Mesenchymal stem cell (in vitro differentiated cells and primary cell): ENCODE results near the gene DAGLA.

ENCODE experiments used
- DNase-seq: peaks from one replicate; pipeline ENCODE4 v3.0.0-alpha.2; 2013
- H2AFZ ChIP-seq: one replicate; pipeline ENCODE4 v1.6.1; 2013; ENCODE audit warnings: low read depth, mild to moderate bottlenecking, control low read depth, inconsistent platforms, low read length, moderate library complexity
- H2AK5ac ChIP-seq: 2 replicates; pipeline ENCODE4 v1.6.1; 2013; ENCODE audit warnings: low read length, moderate library complexity, mild to moderate bottlenecking, inconsistent platforms; ENCODE audit not compliant: severe bottlenecking
- H2BK120ac ChIP-seq: one replicate; pipeline ENCODE4 v1.6.1; 2013; ENCODE audit warnings: low read depth, mild to moderate bottlenecking, inconsistent platforms, low read length, moderate library complexity
- H2BK12ac ChIP-seq, 2 experiments: one replicate each; pipeline ENCODE4 v1.6.1; 2013; ENCODE audit warnings: inconsistent platforms in 2 of 2, low read length in 2 of 2, mild to moderate bottlenecking in 2 of 2, moderate library complexity in 2 of 2, control low read depth in 1 of 2
- H2BK15ac ChIP-seq: one replicate; pipeline ENCODE4 v1.6.1; 2013; ENCODE audit warnings: mild to moderate bottlenecking, low read depth, inconsistent platforms; ENCODE audit not compliant: poor library complexity, severe bottlenecking
- H2BK5ac ChIP-seq: 2 replicates; pipeline ENCODE4 v1.6.1; 2013; ENCODE audit warnings: low read depth, mild to moderate bottlenecking, low read length, control low read depth, inconsistent platforms; ENCODE audit not compliant: poor library complexity, severe bottlenecking
- H3K14ac ChIP-seq, 2 experiments: one replicate each; pipeline ENCODE4 v1.6.1; 2013; ENCODE audit warnings: inconsistent platforms in 2 of 2, low read length in 2 of 2, control low read depth in 1 of 2, mild to moderate bottlenecking in 1 of 2, moderate library complexity in 1 of 2
- H3K18ac ChIP-seq, 2 experiments: one replicate each; pipeline ENCODE4 v1.6.1; 2013; ENCODE audit warnings: inconsistent platforms in 2 of 2, low read length in 2 of 2, control low read depth in 1 of 2, low read depth in 1 of 2, mild to moderate bottlenecking in 1 of 2
- H3K23ac ChIP-seq, 2 experiments: one replicate each; pipeline ENCODE4 v1.6.1; 2013; ENCODE audit warnings: inconsistent platforms in 2 of 2, low read length in 2 of 2, mild to moderate bottlenecking in 2 of 2, moderate library complexity in 2 of 2, control low read depth in 1 of 2
- H3K27ac ChIP-seq: 2 replicates; pipeline ENCODE4 v1.5.1; 2013; ENCODE audit warnings: mild to moderate bottlenecking, moderate library complexity, low read length, control low read depth, inconsistent platforms; ENCODE audit not compliant: poor library complexity, severe bottlenecking
- H3K27me3 ChIP-seq, 2 experiments: 2 replicates each; pipeline versions ENCODE4 v1.6.1 to v1.7.0; 2013; ENCODE audit warnings: low read length in 2 of 2, mild to moderate bottlenecking in 2 of 2, moderate library complexity in 2 of 2, control low read depth in 1 of 2, inconsistent platforms in 1 of 2; ENCODE audit not compliant: control insufficient read depth in 1 of 2, insufficient read depth in 1 of 2
- H3K36me3 ChIP-seq, 2 experiments: 2 replicates each; pipeline versions ENCODE4 v1.6.1 to v1.7.0; 2013; ENCODE audit warnings: low read length in 2 of 2, control low read depth in 1 of 2, inconsistent platforms in 1 of 2, low read depth in 1 of 2, mild to moderate bottlenecking in 1 of 2; ENCODE audit not compliant: insufficient read depth in 2 of 2, control insufficient read depth in 1 of 2
- H3K4ac ChIP-seq, 2 experiments: one replicate each; pipeline ENCODE4 v1.6.1; 2013; ENCODE audit warnings: inconsistent platforms in 2 of 2, low read length in 2 of 2, mild to moderate bottlenecking in 2 of 2, moderate library complexity in 2 of 2, control low read depth in 1 of 2, low read depth in 1 of 2
- H3K4me1 ChIP-seq: 2 replicates; pipeline ENCODE4 v1.6.1; 2013; ENCODE audit warnings: low read depth, low read length, control low read depth; ENCODE audit not compliant: control insufficient read depth, insufficient read depth
- H3K4me2 ChIP-seq: 2 replicates; pipeline ENCODE4 v1.6.1; 2013; ENCODE audit warnings: low read length, mild to moderate bottlenecking, inconsistent platforms; ENCODE audit not compliant: poor library complexity, severe bottlenecking
- H3K4me3 ChIP-seq, 2 experiments: 2 replicates each; pipeline versions ENCODE4 v1.5.1 to v1.7.0; 2013; ENCODE audit warnings: low read length in 2 of 2, mild to moderate bottlenecking in 2 of 2, control low read depth in 1 of 2, low read depth in 1 of 2; ENCODE audit not compliant: insufficient read depth in 1 of 2
- H3K79me1 ChIP-seq: replicated peaks from 2 replicates; pipeline ENCODE4 v1.6.1; 2013; ENCODE audit warnings: mild to moderate bottlenecking, control low read depth, low read length, inconsistent platforms; ENCODE audit not compliant: poor library complexity, severe bottlenecking
- H3K9ac ChIP-seq: 2 replicates; pipeline ENCODE4 v1.7.0; 2013; ENCODE audit warnings: mild to moderate bottlenecking, low read length, moderate library complexity
- H3K9me3 ChIP-seq: 2 replicates; pipeline ENCODE4 v1.7.0; 2013; ENCODE audit warnings: mild to moderate bottlenecking, low read length; ENCODE audit not compliant: control insufficient read depth
- H4K8ac ChIP-seq: one replicate; pipeline ENCODE4 v1.6.1; 2013; ENCODE audit warnings: inconsistent platforms, mild to moderate bottlenecking, low read length, moderate library complexity
- H4K91ac ChIP-seq: one replicate; pipeline ENCODE4 v1.6.1; 2013; ENCODE audit warnings: mild to moderate bottlenecking, low read length, inconsistent platforms
- WGBS: methylation state at CpG from one replicate; pipeline ENCODE4 v1.1.7; 2013; ENCODE audit warnings: mixed read lengths; 5-methylcytosine and 5-hydroxymethylcytosine counted together

DAGLA gene

DNA sequence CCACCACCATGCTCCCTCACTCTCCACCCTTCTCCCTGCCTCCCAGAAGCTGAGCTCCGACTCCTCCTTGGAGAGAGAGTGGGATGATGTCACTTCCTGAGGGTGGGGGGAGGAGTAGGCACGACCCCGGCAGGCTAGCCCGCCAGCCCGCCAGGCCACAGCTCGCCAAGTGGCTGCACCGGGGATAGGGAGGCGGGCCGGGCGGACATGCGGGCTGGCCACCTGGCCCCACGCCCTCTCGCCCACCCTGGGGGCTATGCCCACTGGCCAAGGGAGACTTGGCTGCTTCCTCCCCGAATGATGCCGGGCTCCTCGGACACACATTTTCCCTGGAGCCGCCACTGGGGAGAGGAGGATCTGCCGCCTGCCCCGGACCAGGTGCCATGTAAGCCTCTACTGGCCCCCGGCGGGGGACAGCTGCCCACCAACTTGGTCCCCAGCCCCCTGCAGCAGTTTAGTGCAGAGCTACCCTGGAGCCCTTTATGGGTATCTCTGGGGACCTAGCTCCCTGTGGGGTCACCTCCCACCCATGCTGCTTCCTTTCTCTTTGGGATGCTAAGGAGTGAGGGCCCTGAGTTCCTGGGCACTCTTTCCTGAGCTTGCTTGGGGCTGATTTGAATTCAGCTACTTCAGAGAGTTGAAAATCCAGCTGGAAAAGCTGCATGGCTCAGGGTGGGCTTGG is 38.6 kb downstream of the DAGLA start:
- peak overlapping the region; percentile 74 for H3K9ac ChIP-seq
- H3K4ac ChIP-seq: peak overlapping the region in 1 of 2 experiments; percentile 83
- peaks cover 31% of the 10 kb centered on the region for H3K79me1 ChIP-seq
- H3K23ac ChIP-seq: no peak overlapping the region
- H2BK12ac ChIP-seq: peak overlapping the region in 1 of 2 experiments; percentile 80
- no peaks in the 10 kb centered on the region for H3K9me3 ChIP-seq
- peak overlapping the region; percentile 5 for H2AK5ac ChIP-seq
- H2BK5ac ChIP-seq: no peak overlapping the region
- no peak overlapping the region for H3K27ac ChIP-seq
- H2BK120ac ChIP-seq: peak overlapping the region; percentile 85
- peak overlapping the region; percentile 87 for H2AFZ ChIP-seq
- H3K36me3 ChIP-seq: peaks cover 2 to 29% of the 10 kb centered on the region in 2 experiments
- peak overlapping the region; percentile 56 to 90 for H3K18ac ChIP-seq
- peak overlapping the region; percentile 30 for H4K91ac ChIP-seq
- peak; percentile 82 for DNase-seq
- peak overlapping the region; percentile 64 to 71 for H3K4me3 ChIP-seq
- H3K14ac ChIP-seq: no peak overlapping the region
- 8% methylated on average over 21 of the region's 21 CpGs for WGBS
- peak overlapping the region; percentile 80 for H3K4me2 ChIP-seq
- H2BK15ac ChIP-seq: peak overlapping the region; percentile 12
- peaks cover 43% of the 10 kb centered on the region for H3K4me1 ChIP-seq
- peaks cover 6 to 8% of the 10 kb centered on the region in 2 experiments for H3K27me3 ChIP-seq
- H4K8ac ChIP-seq: peak overlapping the region; percentile 94

DNA sequence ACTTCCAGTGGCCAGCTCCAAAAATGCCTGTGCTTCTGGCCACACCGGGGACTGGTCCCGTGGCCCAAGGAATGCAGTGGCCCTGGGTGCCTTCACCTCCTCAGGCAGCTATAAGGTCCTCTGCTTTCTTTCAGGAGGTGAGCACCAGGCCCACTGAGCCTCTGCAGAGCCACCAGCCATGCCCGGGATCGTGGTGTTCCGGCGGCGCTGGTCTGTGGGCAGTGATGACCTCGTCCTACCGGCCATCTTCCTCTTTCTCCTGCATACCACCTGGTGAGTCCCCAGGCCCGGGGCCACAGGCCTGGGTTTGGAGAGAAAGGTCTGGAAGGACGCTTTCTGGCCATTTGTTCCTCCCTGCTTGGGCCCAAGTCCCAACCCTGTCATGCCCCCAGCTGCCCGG is 39.8 kb downstream of the DAGLA start:
- Histone ChIP-seq H3K4ac (no peak overlapping the region), H3K4me2 (no peak overlapping the region), H3K14ac (no peak overlapping the region), H2BK15ac (no peak overlapping the region), H2AFZ (no peak overlapping the region), H3K4me3 (no peak overlapping the region), H4K8ac (no peak overlapping the region), H4K91ac (no peak overlapping the region), H3K79me1 (peaks cover 31% of the 10 kb centered on the region), H3K27me3 (peaks cover 2 to 8% of the 10 kb centered on the region in 2 experiments), H3K36me3 (peaks cover 6 to 37% of the 10 kb centered on the region in 2 experiments), H3K9ac (no peak overlapping the region), H2BK12ac (no peak overlapping the region), H2AK5ac (no peak overlapping the region), H3K18ac (no peak overlapping the region), H3K4me1 (peaks cover 41% of the 10 kb centered on the region), H3K27ac (no peak overlapping the region), H2BK5ac (no peak overlapping the region), H3K9me3 (no peaks in the 10 kb centered on the region), H2BK120ac (no peak overlapping the region), H3K23ac (no peak overlapping the region)
- 96% methylated on average over 12 of the region's 12 CpGs for WGBS
- no peak for DNase-seq

GRCh38 chr11:61720597-61720996 is 40.4 kb downstream of the DAGLA start:
- no peak overlapping the region for H3K14ac ChIP-seq
- H2AFZ ChIP-seq: no peak overlapping the region
- H3K79me1 ChIP-seq: peaks cover 29% of the 10 kb centered on the region
- no peak overlapping the region for H3K4me3 ChIP-seq
- H2BK120ac ChIP-seq: no peak overlapping the region
- H2BK15ac ChIP-seq: no peak overlapping the region
- no peak for DNase-seq
- no peak overlapping the region for H2BK12ac ChIP-seq
- H3K36me3 ChIP-seq: peaks cover 6 to 39% of the 10 kb centered on the region in 2 experiments
- H3K18ac ChIP-seq: no peak overlapping the region
- no peak overlapping the region for H3K9ac ChIP-seq
- H3K4me1 ChIP-seq: peaks cover 44% of the 10 kb centered on the region
- H3K4ac ChIP-seq: no peak overlapping the region
- no peak overlapping the region for H3K27ac ChIP-seq
- H3K23ac ChIP-seq: no peak overlapping the region
- H3K9me3 ChIP-seq: no peaks in the 10 kb centered on the region
- no peak overlapping the region for H3K4me2 ChIP-seq
- H3K27me3 ChIP-seq: peaks cover 0 to 4% of the 10 kb centered on the region in 2 experiments
- 98% methylated on average over 20 of the region's 20 CpGs for WGBS
- H2BK5ac ChIP-seq: no peak overlapping the region
- H4K91ac ChIP-seq: peak overlapping the region; percentile 8
- no peak overlapping the region for H4K8ac ChIP-seq
- no peak overlapping the region for H2AK5ac ChIP-seq

GRCh38 chr11:61724437-61724836 is 44.2 kb downstream of the DAGLA start:
- Histone ChIP-seq H3K4me2 (no peak overlapping the region), H3K14ac (no peak overlapping the region), H3K18ac (no peak overlapping the region), H2AK5ac (no peak overlapping the region), H3K4me1 (peaks cover 46% of the 10 kb centered on the region), H2AFZ (no peak overlapping the region), H2BK120ac (no peak overlapping the region), H3K4ac (no peak overlapping the region), H3K36me3 (peaks cover 12 to 69% of the 10 kb centered on the region in 2 experiments), H3K27ac (no peak overlapping the region), H2BK5ac (no peak overlapping the region), H2BK12ac (no peak overlapping the region), H4K91ac (no peak overlapping the region), H2BK15ac (no peak overlapping the region), H3K9ac (no peak overlapping the region), H3K23ac (no peak overlapping the region), H3K79me1 (peaks cover 17% of the 10 kb centered on the region), H3K9me3 (no peaks in the 10 kb centered on the region), H4K8ac (no peak overlapping the region), H3K27me3 (no peaks in the 10 kb centered on the region), H3K4me3 (no peak overlapping the region)
- DNase-seq: no peak
- 100% methylated on average over 8 of the region's 9 CpGs for WGBS
